PC-3 (cell line): Measurements from ENCODE around the gene VN1R5.

Source experiments
- CTCF ChIP-seq: fragments of 300-600 bp; sonication (generic); conservative IDR thresholded peaks from 2 replicates; pipeline ENCODE4 v1.5.1; 2017; ENCODE audit warnings: antibody characterized with exemption, low read depth, mild to moderate bottlenecking, low read length
- EZH2 ChIP-seq: fragments of 300-600 bp; sonication (generic); IDR thresholded peaks from one replicate; pipeline ENCODE4 v1.6.1; 2017; ENCODE audit warnings: antibody characterized with exemption, mild to moderate bottlenecking, low read length; ENCODE audit not compliant: unreplicated experiment
- EZH2phosphoT487 ChIP-seq: fragments of 300-600 bp; sonication (generic); IDR thresholded peaks from 2 replicates; pipeline ENCODE4 v1.6.1; 2018; ENCODE audit warnings: mild to moderate bottlenecking, antibody characterized with exemption, low read length, borderline replicate concordance

GRCh38 chr1:247212627-247213617 is 43.0 kb upstream of the VN1R5 start:
- no peak for TF ChIP-seq CTCF
- no peak for TF ChIP-seq EZH2
- no peak for TF ChIP-seq EZH2phosphoT487
